H1 (cell line): ENCODE measurements around the gene PDSS1. TPM values are rescaled to one million over a fixed set of nuclear protein-coding genes. Genes with fewer than 3 reads are reported as not detected.
A peak's percentile ranks its signal among the peaks of the same experiment; 100 is the strongest.

ENCODE experiments used
- ASH2L ChIP-seq: fragments of 200-600, 300-600 bp; sonication (generic); IDR thresholded peaks from one replicate; pipeline ENCODE4 v1.7.1; 2017; ENCODE audit warnings: low read length
- ATF2 ChIP-seq: IDR thresholded peaks from 2 replicates; pipeline ENCODE4 v1.6.1; 2012; ENCODE audit warnings: low read length, inconsistent platforms
- BRCA1 ChIP-seq: IDR thresholded peaks from 2 replicates; pipeline ENCODE4 v1.6.1; 2012; ENCODE audit warnings: low read depth, low read length, improper control_type of control experiment
- CHD7 ChIP-seq: fragments of 300-600 bp; sonication (generic); IDR thresholded peaks from 2 replicates; pipeline ENCODE4 v1.7.1; 2012; ENCODE audit warnings: low read length, moderate library complexity, mild to moderate bottlenecking, inconsistent platforms; ENCODE audit not compliant: insufficient replicate concordance
- E2F6 ChIP-seq: IDR thresholded peaks from 2 replicates; pipeline ENCODE4 v1.6.1; 2012; ENCODE audit warnings: inconsistent platforms
- JUN ChIP-seq: IDR thresholded peaks from 2 replicates; pipeline ENCODE4 v1.6.1; 2011; ENCODE audit warnings: low read depth, mild to moderate bottlenecking, improper control_type of control experiment, low read length
- SAP30 ChIP-seq: fragments of 300-600 bp; sonication (generic); IDR thresholded peaks from 2 replicates; pipeline ENCODE4 v1.7.1; 2012; ENCODE audit warnings: low read length, moderate library complexity, mild to moderate bottlenecking, inconsistent platforms; ENCODE audit not compliant: insufficient read depth, insufficient replicate concordance
- polyA plus RNA-seq, 7 experiments: library from polyadenylated mRNA; depleted of rRNA in 3 of 7; stranded (reverse) in 5 of 7; unstranded in 2 of 7; fragments of >200 nt in 5 of 7; fragments of 200-250 nt in 2 of 7; gene quantifications; 1 replicate in 5 of 7; 2 replicates in 1 of 7; 4 replicates in 1 of 7; pipeline versions ENCODE4 v1.2.1 to v1.2.3, GENCODE V29; 2011 to 2013; ENCODE audit warnings: missing spikeins in 2 of 7, mixed read lengths in 2 of 7
- total RNA-seq: library from RNA; stranded (reverse); fragmentation: NEBNext Ultra II Directional; extraction: Animal tissue kit (Norgen Biotek cat#: 25700); gene quantifications from 2 replicates; pipeline ENCODE4 v1.2.1, GENCODE V29; 2021

PDSS1 gene
- total and polyA plus RNA-seq, 2 of the 8 experiments (the other 6 are each of a cell fraction or from before 2014, with no cell fraction given): 21.3 to 26.0 TPM

- no peak for TF ChIP-seq CHD7
- TF ChIP-seq E2F6: 0 out of 2 replicates have a peak, but pooled peaks have one; percentile 45
- no peak for TF ChIP-seq ATF2
- TF ChIP-seq SAP30: peak; percentile 25
- no peak for TF ChIP-seq ASH2L
- no peak for TF ChIP-seq BRCA1
- TF ChIP-seq JUN: no peak
Observed at GRCh38 chr10:26697163-26697921, at the start of gene PDSS1 (continued).
